GM19438 (cell line): ENCODE results near the gene SRSF9.

ENCODE experiments used
- ATAC-seq: cut with Tn5 transposase; IDR thresholded peaks from one replicate; pipeline ENCODE4 v1.9.1; 2021; ENCODE audit warnings: low read depth; ENCODE audit not compliant: unreplicated experiment

Gene SRSF9

GRCh38 chr12:120413901-120414695 is 55.5 kb downstream of the SRSF9 start:
- no peak for ATAC-seq

GRCh38 chr12:120412421-120412820 is 57.1 kb downstream of the SRSF9 start:
- no peak for ATAC-seq
